ENCODE measurements around the gene BCL2L11. TPM values are rescaled to one million over a fixed set of nuclear protein-coding genes. Genes with fewer than 3 reads are reported as not detected.

The BCL2L11 gene
- total and polyA plus RNA-seq, 10 of the 15 experiments (the other 5 are each of a cell fraction or from before 2014, with no cell fraction given) = 0.29 to 10.1 (median 1.1) TPM

DNA sequence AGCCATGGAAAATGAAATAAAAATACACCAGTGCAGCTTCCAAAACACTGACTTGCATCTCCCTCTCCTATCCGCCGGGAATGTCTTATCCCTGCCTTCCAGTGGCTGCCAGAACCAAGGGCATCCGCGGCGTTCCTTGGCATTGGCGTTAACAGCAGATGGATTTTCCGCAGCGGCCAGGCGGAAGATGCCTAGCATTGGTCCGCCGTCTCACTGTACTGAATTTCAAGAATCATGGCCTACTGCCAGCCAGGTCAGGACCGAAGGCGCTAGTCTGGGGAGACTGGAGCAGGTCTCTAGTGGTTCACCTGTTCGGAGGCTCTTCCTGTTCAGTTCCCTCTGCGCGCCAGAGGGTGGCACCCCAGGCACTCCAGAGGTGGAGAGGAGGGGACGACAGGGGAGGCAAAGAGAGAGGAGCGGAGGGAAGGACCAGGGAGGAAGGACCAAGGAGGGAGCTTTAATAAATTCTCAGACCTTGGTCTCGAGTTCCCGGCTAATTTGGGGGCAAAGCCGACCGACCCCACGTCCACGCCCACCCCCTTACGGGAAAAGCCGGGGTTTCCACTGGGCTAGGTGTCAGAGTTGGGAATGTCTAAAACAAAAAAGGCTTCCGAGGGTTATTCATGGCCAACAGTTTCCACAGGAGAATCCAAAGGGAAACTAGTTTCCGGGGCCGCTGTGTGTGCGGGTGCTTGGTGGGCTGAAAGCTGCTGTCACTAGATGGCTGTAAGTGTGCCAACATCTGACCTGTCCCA, 3.7 kb upstream of the BCL2L11 start (continued):
- TF ChIP-seq, protein P1, sequence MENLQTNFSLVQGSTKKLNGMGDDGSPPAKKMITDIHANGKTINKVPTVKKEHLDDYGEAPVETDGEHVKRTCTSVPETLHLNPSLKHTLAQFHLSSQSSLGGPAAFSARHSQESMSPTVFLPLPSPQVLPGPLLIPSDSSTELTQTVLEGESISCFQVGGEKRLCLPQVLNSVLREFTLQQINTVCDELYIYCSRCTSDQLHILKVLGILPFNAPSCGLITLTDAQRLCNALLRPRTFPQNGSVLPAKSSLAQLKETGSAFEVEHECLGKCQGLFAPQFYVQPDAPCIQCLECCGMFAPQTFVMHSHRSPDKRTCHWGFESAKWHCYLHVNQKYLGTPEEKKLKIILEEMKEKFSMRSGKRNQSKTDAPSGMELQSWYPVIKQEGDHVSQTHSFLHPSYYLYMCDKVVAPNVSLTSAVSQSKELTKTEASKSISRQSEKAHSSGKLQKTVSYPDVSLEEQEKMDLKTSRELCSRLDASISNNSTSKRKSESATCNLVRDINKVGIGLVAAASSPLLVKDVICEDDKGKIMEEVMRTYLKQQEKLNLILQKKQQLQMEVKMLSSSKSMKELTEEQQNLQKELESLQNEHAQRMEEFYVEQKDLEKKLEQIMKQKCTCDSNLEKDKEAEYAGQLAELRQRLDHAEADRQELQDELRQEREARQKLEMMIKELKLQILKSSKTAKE (IDR thresholded peaks at IDR 0.05; ENCODE audit: low read depth, poor library complexity, severe bottlenecking) = no peak
- TF ChIP-seq JUNB (IDR thresholded peaks at IDR 0.05) (no peak), BACH1 (IDR thresholded peaks at IDR 0.05; ENCODE audit: borderline replicate concordance) (no peak), CREM (IDR thresholded peaks at IDR 0.05; ENCODE audit: low read depth) (no peak), ZZZ3 (IDR thresholded peaks at IDR 0.05; ENCODE audit: control insufficient read depth, insufficient read length, low read depth) (no peak), ATF7 (IDR thresholded peaks at IDR 0.05; ENCODE audit: low read depth) (no peak), CHD2 (IDR thresholded peaks at IDR 0.05; ENCODE audit: borderline replicate concordance, low read depth, low read length) (no peak), CBFB (IDR thresholded peaks at IDR 0.05; ENCODE audit: low read depth) (no peak), PAX5 (IDR thresholded peaks at IDR 0.05; ENCODE audit: borderline replicate concordance, low read depth, low read length) (no peak), ZNF384 (IDR thresholded peaks at IDR 0.05; ENCODE audit: borderline replicate concordance, low read depth, low read length) (no peak), YBX1 (IDR thresholded peaks at IDR 0.05) (no peak), CHD1 (IDR thresholded peaks at IDR 0.05; ENCODE audit: low read depth, low read length) (no peak), TAF1 (IDR thresholded peaks at IDR 0.05; ENCODE audit: borderline replicate concordance, low read depth, low read length) (no peak), ASH2L (IDR thresholded peaks at IDR 0.05; ENCODE audit: borderline replicate concordance, low read depth) (no peak), NFYB (IDR thresholded peaks at IDR 0.05; ENCODE audit: insufficient read depth, low read depth, low read length) (no peak), LARP7 (IDR thresholded peaks at IDR 0.05) (no peak), RB1 (IDR thresholded peaks at IDR 0.05; ENCODE audit: borderline replicate concordance) (0 out of 2 replicates have a peak, but pooled peaks have one; percentile 15), NRF1 (conservative IDR thresholded peaks at IDR 0.05; ENCODE audit: low read depth, low read length) (no peak), FOXM1 (IDR thresholded peaks at IDR 0.05; ENCODE audit: low read depth, low read length) (no peak)
- TF ChIP-seq, protein P2, sequence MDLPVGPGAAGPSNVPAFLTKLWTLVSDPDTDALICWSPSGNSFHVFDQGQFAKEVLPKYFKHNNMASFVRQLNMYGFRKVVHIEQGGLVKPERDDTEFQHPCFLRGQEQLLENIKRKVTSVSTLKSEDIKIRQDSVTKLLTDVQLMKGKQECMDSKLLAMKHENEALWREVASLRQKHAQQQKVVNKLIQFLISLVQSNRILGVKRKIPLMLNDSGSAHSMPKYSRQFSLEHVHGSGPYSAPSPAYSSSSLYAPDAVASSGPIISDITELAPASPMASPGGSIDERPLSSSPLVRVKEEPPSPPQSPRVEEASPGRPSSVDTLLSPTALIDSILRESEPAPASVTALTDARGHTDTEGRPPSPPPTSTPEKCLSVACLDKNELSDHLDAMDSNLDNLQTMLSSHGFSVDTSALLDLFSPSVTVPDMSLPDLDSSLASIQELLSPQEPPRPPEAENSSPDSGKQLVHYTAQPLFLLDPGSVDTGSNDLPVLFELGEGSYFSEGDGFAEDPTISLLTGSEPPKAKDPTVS (IDR thresholded peaks at IDR 0.05; ENCODE audit: low read depth, low read length) = no peak
- TF ChIP-seq, protein P3, sequence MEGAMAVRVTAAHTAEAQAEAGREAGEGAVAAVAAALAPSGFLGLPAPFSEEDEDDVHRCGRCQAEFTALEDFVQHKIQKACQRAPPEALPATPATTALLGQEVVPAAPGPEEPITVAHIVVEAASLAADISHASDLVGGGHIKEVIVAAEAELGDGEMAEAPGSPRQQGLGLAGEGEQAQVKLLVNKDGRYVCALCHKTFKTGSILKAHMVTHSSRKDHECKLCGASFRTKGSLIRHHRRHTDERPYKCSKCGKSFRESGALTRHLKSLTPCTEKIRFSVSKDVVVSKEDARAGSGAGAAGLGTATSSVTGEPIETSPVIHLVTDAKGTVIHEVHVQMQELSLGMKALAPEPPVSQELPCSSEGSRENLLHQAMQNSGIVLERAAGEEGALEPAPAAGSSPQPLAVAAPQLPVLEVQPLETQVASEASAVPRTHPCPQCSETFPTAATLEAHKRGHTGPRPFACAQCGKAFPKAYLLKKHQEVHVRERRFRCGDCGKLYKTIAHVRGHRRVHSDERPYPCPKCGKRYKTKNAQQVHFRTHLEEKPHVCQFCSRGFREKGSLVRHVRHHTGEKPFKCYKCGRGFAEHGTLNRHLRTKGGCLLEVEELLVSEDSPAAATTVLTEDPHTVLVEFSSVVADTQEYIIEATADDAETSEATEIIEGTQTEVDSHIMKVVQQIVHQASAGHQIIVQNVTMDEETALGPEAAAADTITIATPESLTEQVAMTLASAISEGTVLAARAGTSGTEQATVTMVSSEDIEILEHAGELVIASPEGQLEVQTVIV (IDR thresholded peaks at IDR 0.05; ENCODE audit: borderline replicate concordance, partially characterized antibody) = no peak
- TF ChIP-seq, protein P4, sequence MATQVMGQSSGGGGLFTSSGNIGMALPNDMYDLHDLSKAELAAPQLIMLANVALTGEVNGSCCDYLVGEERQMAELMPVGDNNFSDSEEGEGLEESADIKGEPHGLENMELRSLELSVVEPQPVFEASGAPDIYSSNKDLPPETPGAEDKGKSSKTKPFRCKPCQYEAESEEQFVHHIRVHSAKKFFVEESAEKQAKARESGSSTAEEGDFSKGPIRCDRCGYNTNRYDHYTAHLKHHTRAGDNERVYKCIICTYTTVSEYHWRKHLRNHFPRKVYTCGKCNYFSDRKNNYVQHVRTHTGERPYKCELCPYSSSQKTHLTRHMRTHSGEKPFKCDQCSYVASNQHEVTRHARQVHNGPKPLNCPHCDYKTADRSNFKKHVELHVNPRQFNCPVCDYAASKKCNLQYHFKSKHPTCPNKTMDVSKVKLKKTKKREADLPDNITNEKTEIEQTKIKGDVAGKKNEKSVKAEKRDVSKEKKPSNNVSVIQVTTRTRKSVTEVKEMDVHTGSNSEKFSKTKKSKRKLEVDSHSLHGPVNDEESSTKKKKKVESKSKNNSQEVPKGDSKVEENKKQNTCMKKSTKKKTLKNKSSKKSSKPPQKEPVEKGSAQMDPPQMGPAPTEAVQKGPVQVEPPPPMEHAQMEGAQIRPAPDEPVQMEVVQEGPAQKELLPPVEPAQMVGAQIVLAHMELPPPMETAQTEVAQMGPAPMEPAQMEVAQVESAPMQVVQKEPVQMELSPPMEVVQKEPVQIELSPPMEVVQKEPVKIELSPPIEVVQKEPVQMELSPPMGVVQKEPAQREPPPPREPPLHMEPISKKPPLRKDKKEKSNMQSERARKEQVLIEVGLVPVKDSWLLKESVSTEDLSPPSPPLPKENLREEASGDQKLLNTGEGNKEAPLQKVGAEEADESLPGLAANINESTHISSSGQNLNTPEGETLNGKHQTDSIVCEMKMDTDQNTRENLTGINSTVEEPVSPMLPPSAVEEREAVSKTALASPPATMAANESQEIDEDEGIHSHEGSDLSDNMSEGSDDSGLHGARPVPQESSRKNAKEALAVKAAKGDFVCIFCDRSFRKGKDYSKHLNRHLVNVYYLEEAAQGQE (IDR thresholded peaks at IDR 0.05; ENCODE audit: low read depth, low read length) = no peak

Measured in GM12878 (cell line).